Mesodermal cell (in vitro differentiated cells): Measurements from ENCODE around the gene KRT86.
"Not testable (repeated sequence)": the region's sequence is repeated elsewhere in the genome, so short reads cannot be mapped to it uniquely, and the experiment has no call there.

Experiments
- H3K27ac ChIP-seq: 2 replicates; pipeline ENCODE4 v1.7.0; 2013; ENCODE audit warnings: mild to moderate bottlenecking, low read depth, low read length, moderate library complexity; ENCODE audit not compliant: severe bottlenecking
- H3K36me3 ChIP-seq: 2 replicates; pipeline ENCODE4 v1.7.1; 2013; ENCODE audit warnings: mild to moderate bottlenecking, low read length, moderate library complexity; ENCODE audit not compliant: control insufficient read depth, insufficient read depth
- H3K4me1 ChIP-seq: one replicate; pipeline ENCODE4 v1.7.1; 2013; ENCODE audit warnings: mild to moderate bottlenecking, low read length; ENCODE audit not compliant: insufficient read depth, control insufficient read depth, poor library complexity, severe bottlenecking
- H3K4me3 ChIP-seq: 2 replicates; pipeline ENCODE4 v1.7.0; 2013; ENCODE audit warnings: low read length, control low read depth, mild to moderate bottlenecking; ENCODE audit not compliant: insufficient read depth, poor library complexity, severe bottlenecking; ENCODE audit errors: extremely low read depth
- H3K9me3 ChIP-seq: 2 replicates; pipeline ENCODE4 v1.7.1; 2013; ENCODE audit warnings: mild to moderate bottlenecking, low read length, moderate library complexity; ENCODE audit not compliant: control insufficient read depth
- WGBS, 2 experiments: methylation state at CpG; one replicate each; pipeline ENCODE4 v1.1.5; 2013; ENCODE audit warnings: missing lambda C conversion rate in 2 of 2; ENCODE audit not compliant: insufficient coverage in 2 of 2; 5-methylcytosine and 5-hydroxymethylcytosine counted together

KRT86 gene

GRCh38 chr12:52287816-52288805, 13.7 kb downstream of the KRT86 start:
- not testable (repeated sequence) for H3K4me1 ChIP-seq, H3K9me3 ChIP-seq, H3K36me3 ChIP-seq, H3K27ac ChIP-seq, H3K4me3 ChIP-seq
- 40% methylated on average over 2 of the region's 17 CpGs; no CpG with 5 or more reads in 1 of the 2 experiments for WGBS, 2 experiments

- WGBS, 2 experiments: no CpG with 5 or more reads among the region's 5 CpGs
These were observed 16.2 kb downstream of the KRT86 start for GRCh38 chr12:52290483-52291134.

GRCh38 chr12:52291267-52291935, 17.0 kb downstream of the KRT86 start, which contains the start of gene KRT81:
KRT81 (minus strand) TSS chr12:52291534; CDS start chr12:52291465, 69 bp downstream.
- Histone ChIP-seq H3K4me1 (no peaks in the 10 kb centered on the region), H3K4me3 (no peak within 1 kb of the TSS), H3K27ac (no peak within 1 kb of the TSS), H3K9me3 (no peaks in the 10 kb centered on the region), H3K36me3 (no peaks in the 10 kb centered on the region)
- 76 to 81% methylated on average over 14 to 19 of the region's 32 CpGs for WGBS, 2 experiments

More at GRCh38 chr12:52290483-52291134, 16.2 kb downstream of the KRT86 start:
- not testable (repeated sequence) for H3K4me1 ChIP-seq, H3K4me3 ChIP-seq, H3K9me3 ChIP-seq, H3K27ac ChIP-seq, H3K36me3 ChIP-seq

- no peak overlapping the region for H3K27ac ChIP-seq
- H3K9me3 ChIP-seq: no peaks in the 10 kb centered on the region
- H3K4me3 ChIP-seq: no peak overlapping the region
- no peaks in the 10 kb centered on the region for H3K4me1 ChIP-seq
- WGBS, 2 experiments: 67% methylated on average over 1 of the region's 1 CpG; no CpG with 5 or more reads in 1 of the 2 experiments
- no peaks in the 10 kb centered on the region for H3K36me3 ChIP-seq
These were observed 19.5 kb downstream of the KRT86 start for GRCh38 chr12:52293926-52294325.

GRCh38 chr12:52294803-52295202, 20.4 kb downstream of the KRT86 start:
- H3K9me3 ChIP-seq: no peaks in the 10 kb centered on the region
- WGBS, 2 experiments: 38% methylated on average over 1 of the region's 1 CpG; no CpG with 5 or more reads in 1 of the 2 experiments
- H3K27ac ChIP-seq: no peak overlapping the region
- no peaks in the 10 kb centered on the region for H3K4me1 ChIP-seq
- H3K36me3 ChIP-seq: no peaks in the 10 kb centered on the region
- no peak overlapping the region for H3K4me3 ChIP-seq

- Histone ChIP-seq H3K4me3 (no peak overlapping the region), H3K4me1 (no peaks in the 10 kb centered on the region), H3K36me3 (no peaks in the 10 kb centered on the region), H3K27ac (no peak overlapping the region), H3K9me3 (no peaks in the 10 kb centered on the region)
- WGBS, 2 experiments: 80 to 87% methylated on average over 1 of the region's 1 CpG
These were observed 21.2 kb downstream of the KRT86 start for GRCh38 chr12:52295663-52296062.

GRCh38 chr12:52296572-52297215, 22.2 kb downstream of the KRT86 start:
- Histone ChIP-seq H3K4me1 (no peaks in the 10 kb centered on the region), H3K4me3 (no peak overlapping the region), H3K36me3 (no peaks in the 10 kb centered on the region), H3K27ac (no peak overlapping the region), H3K9me3 (no peaks in the 10 kb centered on the region)
- 87 to 91% methylated on average over 5 of the region's 5 CpGs for WGBS, 2 experiments

GRCh38 chr12:52298677-52299190, 24.3 kb downstream of the KRT86 start:
- no peaks in the 10 kb centered on the region for H3K9me3 ChIP-seq
- no peak overlapping the region for H3K4me3 ChIP-seq
- H3K36me3 ChIP-seq: no peaks in the 10 kb centered on the region
- H3K27ac ChIP-seq: no peak overlapping the region
- no peaks in the 10 kb centered on the region for H3K4me1 ChIP-seq
- WGBS, 2 experiments: 20 to 40% methylated on average over 1 of the region's 4 CpGs

GRCh38 chr12:52300796-52301691, 26.6 kb downstream of the KRT86 start:
- Histone ChIP-seq H3K4me3 (no peak overlapping the region), H3K4me1 (no peaks in the 10 kb centered on the region), H3K9me3 (no peaks in the 10 kb centered on the region), H3K27ac (no peak overlapping the region), H3K36me3 (no peaks in the 10 kb centered on the region)
- WGBS, 2 experiments: 57 to 73% methylated on average over 4 to 5 of the region's 14 CpGs
